ENCODE results near the gene CYP2U1. TPM values are rescaled to one million over a fixed set of nuclear protein-coding genes. Genes with fewer than 3 reads are reported as not detected.

Gene CYP2U1
- total and polyA plus RNA-seq, 2 of the 8 experiments (the other 6 are each of a cell fraction or from before 2014, with no cell fraction given) = 3.1 to 5.0 TPM

- Histone ChIP-seq H2AFZ (ENCODE audit: low read length) (no peak overlapping the region), H3K14ac (ENCODE audit: insufficient read length) (no peak overlapping the region), H4K5ac (ENCODE audit: insufficient read length, low read depth, low read length) (no peak overlapping the region), H3K9ac (replicated peaks in 1 of 4; ENCODE audit: extremely low read depth in 1 of 4, low read depth in 3 of 4, low read length in 3 of 4) (no peak overlapping the region), H3K4me1 (replicated peaks in 1 of 4; ENCODE audit: control insufficient read depth in 3 of 4, insufficient read depth in 4 of 4, low read length in 3 of 4) (peaks cover 0 to 12% (median 5%) of the 10 kb centered on the region in 4 experiments; a peak in 4 of 7 replicates), H2BK20ac (ENCODE audit: low read length) (no peak overlapping the region), H3K4me2 (ENCODE audit: insufficient read depth in 1 of 2, low read depth in 2 of 2, low read length in 2 of 2) (no peak overlapping the region), H3K18ac (ENCODE audit: extremely low read depth, low read length) (no peak overlapping the region), H4K91ac (replicated peaks; ENCODE audit: insufficient read length, low read length) (no peak overlapping the region), H2BK15ac (ENCODE audit: low read length) (no peak overlapping the region), H3K79me1 (ENCODE audit: low read depth, low read length) (no peaks in the 10 kb centered on the region), H4K8ac (ENCODE audit: extremely low read depth, insufficient read depth, low read length) (no peak overlapping the region), H4K20me1 (replicated peaks in 1 of 2; ENCODE audit: control insufficient read depth in 1 of 2, insufficient read depth in 2 of 2, low read length in 2 of 2) (peaks cover 0 to 3% of the 10 kb centered on the region in 2 experiments), H3K9me3 (ENCODE audit: insufficient read depth in 2 of 2, low read depth in 1 of 2, low read length in 1 of 2) (no peaks in the 10 kb centered on the region), H2BK12ac (ENCODE audit: low read depth, low read length) (no peak overlapping the region), H3K27ac (ENCODE audit: low read depth, low read length) (no peak overlapping the region), H3K27me3 (replicated peaks in 1 of 4; ENCODE audit: control insufficient read depth in 3 of 4, extremely low read depth in 1 of 4, insufficient read depth in 3 of 4, low read length in 3 of 4) (peaks cover 1 to 20% (median 16%) of the 10 kb centered on the region in 4 experiments), H3K4me3 (ENCODE audit: extremely low read depth in 1 of 4, insufficient read depth in 2 of 4, low read depth in 3 of 4, low read length in 4 of 4) (no peak overlapping the region), H3K36me3 (ENCODE audit: control insufficient read depth in 2 of 4, insufficient read depth in 4 of 4, low read length in 3 of 4) (no peaks in the 10 kb centered on the region), H2BK5ac (ENCODE audit: low read depth, low read length) (no peak overlapping the region), H3K56ac (replicated peaks; ENCODE audit: insufficient read length, low read depth, low read length) (no peak overlapping the region), H3K23ac (ENCODE audit: insufficient read length) (no peak overlapping the region), H3K23me2 (ENCODE audit: low read depth, low read length) (peaks cover 12% of the 10 kb centered on the region), H2AK5ac (ENCODE audit: low read depth, low read length) (no peak overlapping the region), H3K4ac (replicated peaks; ENCODE audit: insufficient read length, low read depth, low read length) (no peak overlapping the region), H2BK120ac (replicated peaks; ENCODE audit: low read depth, low read length) (no peak overlapping the region), H3K79me2 (ENCODE audit: control insufficient read depth in 1 of 2, insufficient read depth in 2 of 2, low read length in 2 of 2) (no peaks in the 10 kb centered on the region)
- FAIRE-seq (no peak), DNase-seq (ENCODE audit: low read depth in 1 of 2, low spot score in 2 of 2) (no peak)
- ChIA-PET CTCF (ENCODE audit: partially characterized antibody) (no interaction called here), POLR2A (ENCODE audit: partially characterized antibody) (no interaction called here)
- TF ChIP-seq KDM4A (IDR thresholded peaks at IDR 0.05; ENCODE audit: low read depth, low read length, severe bottlenecking) (no peak), GABPA (IDR thresholded peaks at IDR 0.05; ENCODE audit: borderline replicate concordance, insufficient read depth, low read length) (no peak), SIRT6 (IDR thresholded peaks at IDR 0.05; ENCODE audit: low read length) (no peak), CREB1 (IDR thresholded peaks at IDR 0.05) (no peak), POU5F1 (IDR thresholded peaks at IDR 0.05; ENCODE audit: low read depth, low read length) (no peak), TAF7 (optimal IDR thresholded peaks at IDR 0.05; ENCODE audit: borderline replicate concordance, low read depth, low read length) (no peak), RFX5 (IDR thresholded peaks at IDR 0.05; ENCODE audit: borderline replicate concordance, low read depth, low read length) (no peak), RNF2 (IDR thresholded peaks at IDR 0.05; ENCODE audit: borderline replicate concordance, low read depth, low read length, missing control alignments, poor library complexity, severe bottlenecking) (no peak), POLR2AphosphoS5 (IDR thresholded peaks at IDR 0.05; ENCODE audit: low read depth, low read length) (no peak), CHD1 (IDR thresholded peaks at IDR 0.05; ENCODE audit: low read depth, low read length) (no peak), JUND (IDR thresholded peaks at IDR 0.05; ENCODE audit: low read length) (no peak), ATF3 (IDR thresholded peaks at IDR 0.05; ENCODE audit: insufficient read depth, low read depth, low read length) (no peak), CTCF (IDR thresholded peaks at IDR 0.05; ENCODE audit: control extremely low read depth in 1 of 3, insufficient read depth in 1 of 3, low read depth in 1 of 3, low read length in 3 of 3) (no peak)
Observed at GRCh38 chr4:107935246-107935645, 3.9 kb downstream of the CYP2U1 start.

All from H1 (cell line).